IMR-90 (cell line): ENCODE results near the gene DNAH9.

Source experiments
- CEBPB ChIP-seq: IDR thresholded peaks from 2 replicates; pipeline ENCODE4 v1.6.1; 2012; ENCODE audit warnings: low read depth, low read length, improper control_type of control experiment
- MAFK ChIP-seq: IDR thresholded peaks from 2 replicates; pipeline ENCODE4 v1.6.1; 2012; ENCODE audit warnings: low read depth, low read length, improper control_type of control experiment
- MAZ ChIP-seq: IDR thresholded peaks from 2 replicates; pipeline ENCODE4 v1.6.1; 2012; ENCODE audit warnings: low read depth, mild to moderate bottlenecking, low read length, improper control_type of control experiment, moderate library complexity, borderline replicate concordance
- MXI1 ChIP-seq: IDR thresholded peaks from 2 replicates; pipeline ENCODE4 v1.6.1; 2012; ENCODE audit warnings: low read depth, mild to moderate bottlenecking, low read length, moderate library complexity, borderline replicate concordance
- POLR2A ChIP-seq: IDR thresholded peaks from 2 replicates; pipeline ENCODE4 v1.6.1; 2012; ENCODE audit warnings: mild to moderate bottlenecking, low read depth, low read length
- RAD21 ChIP-seq: IDR thresholded peaks from 2 replicates; pipeline ENCODE4 v1.6.1; 2012; ENCODE audit warnings: low read length, improper control_type of control experiment
- TF ChIP-seq, protein P1 (sequence below): conservative IDR thresholded peaks from 2 replicates; pipeline ENCODE4 v1.5.1; 2012; ENCODE audit warnings: mild to moderate bottlenecking, low read depth, low read length, improper control_type of control experiment
- TF ChIP-seq, protein P2 (sequence below): fragments of 150-350 bp; IDR thresholded peaks from 2 replicates; pipeline ENCODE4 v1.6.1; 2017; ENCODE audit warnings: mild to moderate bottlenecking, antibody characterized with exemption, low read length, low read depth

DNA sequence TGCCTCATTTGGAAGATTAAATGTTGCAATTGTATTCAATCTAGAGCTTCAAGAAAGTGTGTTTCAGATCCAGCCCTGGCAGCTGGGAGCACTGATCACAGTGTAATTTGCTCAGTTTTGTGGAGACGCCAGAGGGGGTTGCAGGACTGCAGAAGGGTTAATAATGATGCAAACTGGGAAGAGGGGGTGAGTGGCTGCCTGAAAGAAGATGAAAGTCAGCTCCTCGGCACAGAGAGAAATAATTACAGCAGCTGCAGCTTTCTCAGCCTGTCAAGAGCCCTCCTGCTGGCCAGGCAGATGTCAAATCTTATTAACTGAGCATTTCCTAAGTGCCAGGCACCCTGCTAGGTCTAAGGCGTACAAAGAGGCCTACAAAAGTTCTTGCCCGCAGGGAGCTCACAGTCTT, 301.3 kb downstream of the DNAH9 start:
- TF ChIP-seq, protein P1, sequence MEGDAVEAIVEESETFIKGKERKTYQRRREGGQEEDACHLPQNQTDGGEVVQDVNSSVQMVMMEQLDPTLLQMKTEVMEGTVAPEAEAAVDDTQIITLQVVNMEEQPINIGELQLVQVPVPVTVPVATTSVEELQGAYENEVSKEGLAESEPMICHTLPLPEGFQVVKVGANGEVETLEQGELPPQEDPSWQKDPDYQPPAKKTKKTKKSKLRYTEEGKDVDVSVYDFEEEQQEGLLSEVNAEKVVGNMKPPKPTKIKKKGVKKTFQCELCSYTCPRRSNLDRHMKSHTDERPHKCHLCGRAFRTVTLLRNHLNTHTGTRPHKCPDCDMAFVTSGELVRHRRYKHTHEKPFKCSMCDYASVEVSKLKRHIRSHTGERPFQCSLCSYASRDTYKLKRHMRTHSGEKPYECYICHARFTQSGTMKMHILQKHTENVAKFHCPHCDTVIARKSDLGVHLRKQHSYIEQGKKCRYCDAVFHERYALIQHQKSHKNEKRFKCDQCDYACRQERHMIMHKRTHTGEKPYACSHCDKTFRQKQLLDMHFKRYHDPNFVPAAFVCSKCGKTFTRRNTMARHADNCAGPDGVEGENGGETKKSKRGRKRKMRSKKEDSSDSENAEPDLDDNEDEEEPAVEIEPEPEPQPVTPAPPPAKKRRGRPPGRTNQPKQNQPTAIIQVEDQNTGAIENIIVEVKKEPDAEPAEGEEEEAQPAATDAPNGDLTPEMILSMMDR: no peak
- TF ChIP-seq RAD21: no peak
- TF ChIP-seq CEBPB: no peak
- no peak for TF ChIP-seq POLR2A
- TF ChIP-seq MXI1: no peak
- TF ChIP-seq MAFK: no peak
- TF ChIP-seq, protein P2, sequence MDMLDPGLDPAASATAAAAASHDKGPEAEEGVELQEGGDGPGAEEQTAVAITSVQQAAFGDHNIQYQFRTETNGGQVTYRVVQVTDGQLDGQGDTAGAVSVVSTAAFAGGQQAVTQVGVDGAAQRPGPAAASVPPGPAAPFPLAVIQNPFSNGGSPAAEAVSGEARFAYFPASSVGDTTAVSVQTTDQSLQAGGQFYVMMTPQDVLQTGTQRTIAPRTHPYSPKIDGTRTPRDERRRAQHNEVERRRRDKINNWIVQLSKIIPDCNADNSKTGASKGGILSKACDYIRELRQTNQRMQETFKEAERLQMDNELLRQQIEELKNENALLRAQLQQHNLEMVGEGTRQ: no peak
- TF ChIP-seq MAZ: no peak
